Mucosa of gallbladder (tissue), 1 donor: ENCODE measurements around the gene STXBP1. TPM values are rescaled to one million over a fixed set of nuclear protein-coding genes. Genes with fewer than 3 reads are reported as not detected.

Source experiments
- DNase-seq: peaks from one replicate; pipeline ENCODE4 v3.0.0-alpha.2; 2020; ENCODE audit warnings: low spot score
- total RNA-seq: library from RNA; stranded (reverse); gene quantifications from one replicate; pipeline ENCODE4 v1.2.1, GENCODE V29; 2021
- donor health status: DM: no; HTN: no; CAD: no.

STXBP1 gene
- total RNA-seq, 1 donor from 2014 or later, result 52.8 TPM

DNA sequence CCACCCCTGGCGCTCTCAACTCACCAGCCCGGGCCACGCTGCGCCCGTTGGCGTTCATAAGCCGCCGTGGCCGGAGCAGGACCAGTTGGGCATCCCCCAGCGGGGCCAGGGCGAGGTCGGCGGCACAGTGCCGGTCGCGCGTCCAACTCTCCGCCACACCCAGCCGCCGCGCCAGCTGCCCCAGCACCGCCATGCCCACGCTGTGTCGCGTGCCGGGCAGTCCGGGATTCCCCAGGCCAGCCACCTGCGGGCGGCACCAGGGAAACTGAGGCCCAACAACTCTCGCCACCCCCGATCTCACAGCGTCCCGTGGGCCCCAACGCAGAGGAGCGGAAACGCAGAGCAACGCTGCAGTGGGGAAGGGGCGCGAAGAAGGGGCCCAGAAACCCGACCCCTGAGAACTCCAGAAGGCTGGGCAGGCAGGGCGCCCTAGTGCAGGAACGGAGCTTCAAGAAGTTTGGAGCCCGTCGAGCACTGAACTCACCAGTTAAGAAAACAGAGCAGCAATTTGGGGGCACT, 102.9 kb downstream of the STXBP1 start:
- no peak for DNase-seq

DNA sequence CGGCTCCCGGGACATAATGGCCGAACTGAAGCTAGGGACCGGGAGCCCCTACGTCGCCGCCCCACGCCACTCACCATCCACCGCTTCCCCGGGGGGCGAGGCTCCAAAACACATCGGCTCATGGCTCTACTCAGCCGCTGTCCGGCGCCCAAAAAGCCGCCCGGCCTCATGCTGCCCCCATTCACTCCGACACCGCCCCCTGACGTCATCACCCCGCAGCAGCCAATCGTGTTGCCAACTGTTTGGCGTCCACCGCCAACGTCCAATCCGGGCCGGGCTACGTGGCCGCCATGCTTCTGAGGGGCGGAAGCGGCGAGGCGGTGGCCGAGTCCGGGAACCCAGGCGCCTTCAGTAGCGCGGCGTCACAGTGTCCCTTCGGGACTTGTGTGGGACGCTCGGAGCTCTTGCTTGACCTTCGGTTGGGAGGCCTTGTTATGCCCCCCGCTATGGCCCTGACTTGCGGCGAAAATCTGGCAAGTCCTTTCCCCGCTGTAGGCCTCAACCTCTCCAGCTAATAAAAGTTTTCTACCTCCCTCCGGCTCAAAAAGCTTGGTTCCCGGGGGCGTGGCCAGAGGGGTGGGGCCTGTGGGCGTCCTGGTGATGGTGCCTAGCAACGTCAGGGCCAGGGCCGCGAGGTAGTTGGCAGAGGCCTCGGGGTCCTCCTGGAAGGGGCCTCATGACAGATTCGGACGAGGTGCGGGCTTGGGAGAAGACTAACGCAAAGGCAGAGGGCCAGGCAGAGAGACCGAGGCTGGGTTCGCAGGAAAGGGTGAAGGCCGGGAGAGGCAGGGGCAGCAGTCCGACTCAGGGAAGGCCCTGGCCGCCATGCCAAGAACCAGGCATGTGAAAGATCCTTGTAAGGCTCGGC, 103.6 kb downstream of the STXBP1 start, which contains the start of the genes PTRH1 and TTC16:
TSS of gene PTRH1 (minus strand) at position 194 of the 868 bp plus-strand sequence. CDS start at position 170, 24 bp downstream.
TSS of gene TTC16 (plus strand) at position 610 of the 868 bp plus-strand sequence. CDS start at position 677, 67 bp downstream.
- peak; percentile 97 for DNase-seq

DNA sequence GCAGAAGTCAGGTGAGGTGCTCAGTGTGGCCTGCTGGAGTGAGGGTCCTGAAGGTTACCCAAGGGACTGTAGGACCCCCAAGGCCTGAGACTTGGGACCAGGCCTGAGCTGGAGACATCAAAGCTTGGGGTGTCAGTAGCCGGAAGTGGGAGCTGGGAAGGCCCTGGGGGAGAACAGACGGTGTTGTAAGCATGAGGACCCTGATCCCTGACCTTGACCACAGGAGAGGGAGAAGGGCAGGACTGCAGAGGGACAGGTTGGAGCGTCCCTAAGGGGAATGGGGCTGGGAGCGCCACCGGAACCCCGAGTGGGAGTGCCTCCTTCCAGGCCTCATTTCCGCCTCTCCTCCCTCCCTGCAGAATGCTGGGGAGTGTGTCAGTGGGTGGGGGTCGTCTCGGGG, 104.3 kb downstream of the STXBP1 start:
- DNase-seq, result no peak

GRCh38 chr9:127717766-127718165, 105.7 kb downstream of the STXBP1 start:
- no peak for DNase-seq

GRCh38 chr9:127720031-127720864, 108.2 kb downstream of the STXBP1 start:
- no peak for DNase-seq

GRCh38 chr9:127720865-127721227, 108.8 kb downstream of the STXBP1 start:
- DNase-seq, result no peak

DNA sequence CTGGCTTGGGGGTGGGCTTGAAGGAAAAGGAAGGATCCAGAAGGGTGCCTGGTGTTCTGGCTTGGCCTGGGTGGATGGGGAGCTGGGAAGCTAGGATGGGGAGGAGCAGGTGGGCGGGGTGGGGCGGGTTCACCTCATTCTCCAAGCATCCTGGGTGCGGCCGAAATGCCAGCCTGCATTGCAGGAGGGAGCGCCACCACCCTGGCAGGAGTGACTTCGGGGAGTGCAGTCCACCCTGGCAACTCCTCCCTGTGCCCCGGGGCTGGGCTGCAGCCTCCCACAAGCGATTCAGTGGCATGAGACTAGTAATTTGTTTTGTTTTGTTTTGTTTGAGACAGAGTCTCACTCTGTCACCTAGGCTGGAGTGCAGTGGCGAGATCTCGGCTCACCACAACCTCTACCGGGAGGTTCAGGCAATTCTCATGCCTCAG, 109.3 kb downstream of the STXBP1 start:
- DNase-seq, result no peak

GRCh38 chr9:127722055-127722745, 110.1 kb downstream of the STXBP1 start:
- no peak for DNase-seq

- no peak for DNase-seq
Observed at GRCh38 chr9:127723013-127723412, 110.9 kb downstream of the STXBP1 start.

GRCh38 chr9:127723444-127723843, 111.4 kb downstream of the STXBP1 start:
- DNase-seq, result no peak

DNA sequence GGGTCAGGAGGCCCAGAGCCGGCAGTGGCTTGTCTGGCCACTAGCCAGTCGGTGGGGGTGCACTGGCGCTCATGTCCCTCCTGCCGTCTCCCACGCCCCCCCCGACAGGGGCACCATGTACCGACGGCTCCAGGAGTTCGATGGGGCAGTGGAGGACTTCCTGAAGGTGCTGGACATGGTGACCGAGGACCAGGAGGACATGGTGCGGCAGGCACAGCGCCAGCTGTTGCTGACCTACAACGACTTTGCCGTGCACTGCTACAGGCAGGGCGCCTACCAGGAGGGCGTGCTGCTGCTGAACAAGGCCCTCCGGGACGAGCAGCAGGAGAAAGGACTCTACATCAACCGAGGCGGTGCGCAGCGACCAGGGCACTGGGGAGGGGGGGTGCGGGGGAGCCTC, 111.9 kb downstream of the STXBP1 start:
- no peak for DNase-seq

DNA sequence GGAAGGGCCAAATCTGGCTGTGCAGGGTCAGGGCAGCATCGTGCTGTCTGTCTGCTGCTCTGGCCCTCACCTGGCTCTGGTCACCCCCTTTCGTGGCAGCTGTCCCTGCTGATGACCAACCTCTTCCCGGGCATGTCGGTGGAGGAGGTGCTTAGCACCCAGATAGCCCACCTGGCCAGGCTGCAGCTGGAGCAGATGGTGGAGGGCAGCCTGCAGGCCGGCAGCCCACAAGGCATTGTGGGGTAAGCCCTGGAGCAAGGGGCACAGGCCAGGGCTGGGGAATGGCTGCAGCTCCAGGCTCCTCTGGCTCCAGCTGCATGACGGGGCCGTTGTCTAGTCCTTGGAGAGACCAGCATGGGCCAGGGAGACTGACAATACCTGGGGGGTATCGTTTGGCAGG, 114.8 kb downstream of the STXBP1 start:
- no peak for DNase-seq

GRCh38 chr9:127728808-127729207, 116.7 kb downstream of the STXBP1 start:
- no peak for DNase-seq

DNA sequence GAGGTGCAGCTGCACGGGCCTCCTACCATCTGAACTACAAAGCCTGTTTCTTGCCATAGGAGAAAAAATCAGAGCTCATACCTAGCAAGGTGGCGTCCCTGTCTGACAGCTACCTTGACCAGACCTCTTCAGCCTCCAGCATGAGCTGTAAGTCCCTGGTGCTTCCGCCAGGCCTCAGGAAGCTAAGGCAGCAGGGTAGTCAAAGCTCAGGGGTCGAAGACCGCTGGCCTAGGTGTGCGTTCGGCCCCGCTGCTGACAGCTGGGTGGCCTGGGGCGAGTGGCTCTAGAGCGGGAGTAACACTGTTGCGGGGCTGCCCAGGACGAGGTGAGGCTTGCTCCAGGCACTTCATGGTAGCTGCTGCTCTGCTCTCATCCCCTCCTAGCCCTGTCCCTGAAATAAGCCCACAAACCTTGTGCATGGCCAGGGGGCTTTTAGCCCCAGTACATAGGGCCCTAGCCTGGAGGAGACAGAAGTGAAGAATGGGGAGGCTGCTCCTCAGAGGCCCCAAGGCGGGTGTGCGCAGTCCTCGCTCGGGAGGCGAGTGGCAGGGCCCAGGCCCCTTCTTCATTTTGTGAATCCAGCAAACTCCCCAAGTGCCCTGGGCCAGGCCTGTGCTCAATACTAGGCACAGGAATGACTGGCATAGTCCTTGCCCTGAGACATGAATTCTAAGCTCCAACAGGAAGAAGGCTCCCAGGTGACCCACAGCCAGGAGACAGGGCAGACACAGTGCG, 117.6 kb downstream of the STXBP1 start:
- no peak for DNase-seq

- DNase-seq, result no peak
Observed at GRCh38 chr9:127730262-127730661, 118.2 kb downstream of the STXBP1 start.

GRCh38 chr9:127730799-127731410, 118.8 kb downstream of the STXBP1 start:
- no peak for DNase-seq

DNA sequence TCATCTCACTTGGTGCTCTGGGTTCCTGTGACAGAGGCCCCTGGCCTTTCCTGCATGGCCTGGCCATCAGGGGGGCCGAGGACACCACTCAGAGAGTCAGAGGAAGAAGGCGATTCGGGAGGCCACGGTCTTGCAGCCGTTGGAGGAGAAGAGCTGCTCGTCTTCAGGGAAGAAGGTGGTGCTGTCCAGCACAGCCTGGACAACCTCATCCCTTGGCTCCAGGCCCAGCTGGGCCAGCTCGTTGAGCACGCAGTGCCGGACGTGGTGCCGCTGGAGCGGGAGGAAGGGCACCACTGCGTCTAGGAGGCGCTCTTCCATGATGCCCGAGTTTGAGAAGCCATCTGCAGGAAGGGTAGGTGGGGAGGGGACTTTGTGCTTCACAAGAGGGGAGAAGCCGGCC, 119.9 kb downstream of the STXBP1 start:
- peak; percentile 43 for DNase-seq

DNA sequence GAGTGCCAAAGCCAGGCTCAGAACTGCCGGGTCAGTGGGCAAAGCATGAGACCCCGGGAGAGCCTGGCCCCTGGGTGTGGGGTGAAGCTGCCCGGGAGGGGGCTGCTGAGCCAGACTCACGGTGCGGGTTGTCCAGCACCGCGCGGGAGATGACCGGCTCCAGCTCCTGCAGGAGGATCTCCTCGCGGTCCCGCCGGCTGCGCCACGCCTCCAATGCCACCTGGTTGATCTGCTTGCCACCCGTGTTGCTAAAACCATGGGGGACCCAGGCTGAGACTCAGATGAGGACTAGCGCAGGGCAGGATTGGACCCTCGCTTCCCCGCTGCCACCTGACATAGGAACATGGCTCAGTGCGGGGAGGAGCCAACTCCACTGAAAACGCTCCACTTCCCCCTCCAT, 120.4 kb downstream of the STXBP1 start:
- DNase-seq, result no peak

DNA sequence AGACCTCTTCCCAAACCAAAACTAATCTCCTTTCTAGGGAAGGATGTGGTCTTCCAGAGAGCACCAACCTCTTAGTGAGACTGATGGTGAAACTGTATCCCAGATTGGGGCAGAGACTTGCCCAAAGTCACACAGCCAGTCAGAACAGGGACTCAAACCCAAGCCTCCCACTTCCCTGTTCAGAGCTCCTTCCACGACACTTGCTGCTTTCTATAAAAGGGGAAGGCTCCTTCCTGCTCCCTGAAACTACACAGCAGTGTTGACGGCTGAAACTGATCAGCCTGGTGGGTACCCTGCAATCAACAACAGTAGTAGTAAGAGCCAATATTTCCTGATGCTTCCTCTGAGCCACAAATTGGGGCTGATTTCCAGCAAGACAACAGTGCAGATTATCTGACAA, 121.5 kb downstream of the STXBP1 start:
- DNase-seq, result no peak

- DNase-seq, result no peak
Observed at GRCh38 chr9:127734247-127734746, 122.2 kb downstream of the STXBP1 start.
